NB4 (cell line): Measurements from ENCODE around the gene PIGBOS1.

Experiments used
- POLR2A ChIP-seq: IDR thresholded peaks from 2 replicates; pipeline ENCODE4 v1.6.1; 2011; ENCODE audit warnings: mild to moderate bottlenecking; ENCODE audit not compliant: insufficient read length; ENCODE audit errors: extremely low read depth
- TF ChIP-seq, protein P1 (sequence below): IDR thresholded peaks from one replicate; pipeline ENCODE4 v1.5.1; 2012; ENCODE audit warnings: low read depth, low read length

- TF ChIP-seq, protein P1, sequence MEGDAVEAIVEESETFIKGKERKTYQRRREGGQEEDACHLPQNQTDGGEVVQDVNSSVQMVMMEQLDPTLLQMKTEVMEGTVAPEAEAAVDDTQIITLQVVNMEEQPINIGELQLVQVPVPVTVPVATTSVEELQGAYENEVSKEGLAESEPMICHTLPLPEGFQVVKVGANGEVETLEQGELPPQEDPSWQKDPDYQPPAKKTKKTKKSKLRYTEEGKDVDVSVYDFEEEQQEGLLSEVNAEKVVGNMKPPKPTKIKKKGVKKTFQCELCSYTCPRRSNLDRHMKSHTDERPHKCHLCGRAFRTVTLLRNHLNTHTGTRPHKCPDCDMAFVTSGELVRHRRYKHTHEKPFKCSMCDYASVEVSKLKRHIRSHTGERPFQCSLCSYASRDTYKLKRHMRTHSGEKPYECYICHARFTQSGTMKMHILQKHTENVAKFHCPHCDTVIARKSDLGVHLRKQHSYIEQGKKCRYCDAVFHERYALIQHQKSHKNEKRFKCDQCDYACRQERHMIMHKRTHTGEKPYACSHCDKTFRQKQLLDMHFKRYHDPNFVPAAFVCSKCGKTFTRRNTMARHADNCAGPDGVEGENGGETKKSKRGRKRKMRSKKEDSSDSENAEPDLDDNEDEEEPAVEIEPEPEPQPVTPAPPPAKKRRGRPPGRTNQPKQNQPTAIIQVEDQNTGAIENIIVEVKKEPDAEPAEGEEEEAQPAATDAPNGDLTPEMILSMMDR, result no peak
- TF ChIP-seq POLR2A, result no peak
Measured at GRCh38 chr15:55279746-55280351, 39.1 kb downstream of the PIGBOS1 start.
